Activated CD8-positive, alpha-beta memory T cell treated with anti-CD3 and anti-CD28 coated beads for 36 hours (primary cell): ENCODE data around the gene EXO1. TPM values are rescaled to one million over a fixed set of nuclear protein-coding genes. Genes with fewer than 3 reads are reported as not detected.
"Not testable (repeated sequence)": the region's sequence is repeated elsewhere in the genome, so short reads cannot be mapped to it uniquely, and the experiment has no call there.

Source experiments
- CTCF ChIA-PET: fragments of 350-600 bp; sonication (Branson Sonifier 250); formaldehyde crosslinking; loops from one replicate; lab custom pipeline; 2021; ENCODE audit warnings: antibody characterized with exemption; lab: Charles Lee
- POLR2A ChIA-PET: fragments of 350-600 bp; sonication (Branson Sonifier 250); formaldehyde crosslinking; loops from one replicate; lab custom pipeline; 2021; ENCODE audit warnings: antibody characterized with exemption; lab: Charles Lee
- total RNA-seq, 2 experiments: library from RNA; stranded (reverse); gene quantifications; one replicate each; pipeline ENCODE4 v1.2.3, GENCODE V29; 2021

EXO1 gene
- 10 to 100 TPM; 81.1 to 82.9 TPM for total RNA-seq

DNA sequence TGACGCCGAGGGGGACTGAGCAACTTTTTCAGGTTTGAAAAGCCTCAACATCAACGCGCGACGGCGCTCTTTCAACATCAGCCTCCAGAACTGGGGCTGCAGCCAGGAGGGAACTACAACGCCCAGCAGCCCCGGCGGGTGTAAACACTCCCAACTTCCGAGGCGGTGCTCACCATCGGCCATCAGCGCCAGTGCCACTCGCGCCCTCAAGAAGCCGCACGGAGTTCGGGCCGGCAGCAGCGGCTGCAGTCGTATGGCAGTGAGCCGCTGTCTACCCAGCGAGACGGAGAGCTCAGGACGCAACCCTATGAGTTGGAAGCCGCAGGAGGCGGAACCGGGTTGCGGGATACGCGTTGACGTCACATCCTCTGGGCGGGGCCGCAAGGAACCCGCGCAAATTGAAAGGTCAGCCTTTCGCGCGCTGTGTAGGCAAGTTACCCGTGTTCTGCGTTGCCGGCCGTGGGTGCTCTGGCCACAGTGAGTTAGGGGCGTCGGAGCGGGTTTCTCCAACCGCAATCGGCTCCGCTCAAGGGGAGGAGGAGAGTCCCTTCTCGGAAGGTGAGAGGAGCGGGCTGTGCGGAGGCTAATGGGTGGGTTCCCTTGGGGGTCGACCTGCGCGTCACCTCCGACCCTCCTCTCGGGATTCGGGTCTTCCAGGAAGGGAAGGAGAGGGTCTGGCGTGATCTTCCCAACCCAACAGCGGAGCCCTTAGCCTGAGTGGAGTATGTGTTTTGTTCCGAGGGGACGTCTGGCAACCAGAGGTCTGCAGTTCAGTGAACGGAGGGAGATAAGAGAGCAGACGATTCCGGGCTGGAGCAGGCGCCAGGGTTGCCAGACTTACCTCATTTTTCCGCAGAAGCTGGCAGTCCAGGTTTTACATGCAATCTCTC lies at the start of gene EXO1:
TSS of gene EXO1 (plus strand) at position 409 of the 890 bp plus-strand sequence. CDS start 2,222 bp downstream, outside the sequence.
- ChIA-PET POLR2A (interaction anchor here (1.0 to 1.1 kb wide), 2 partner anchors 208 to 209 kb away, joined by 5 to 6 read pairs; partner anchors contain the start of genes CHML and OPN3), CTCF (interaction anchor here (1.0 to 1.7 kb wide), 3 partner anchors 18 to 237 kb away, joined by 3 to 5 read pairs (median 3); no protein-coding TSS in a partner anchor)

DNA sequence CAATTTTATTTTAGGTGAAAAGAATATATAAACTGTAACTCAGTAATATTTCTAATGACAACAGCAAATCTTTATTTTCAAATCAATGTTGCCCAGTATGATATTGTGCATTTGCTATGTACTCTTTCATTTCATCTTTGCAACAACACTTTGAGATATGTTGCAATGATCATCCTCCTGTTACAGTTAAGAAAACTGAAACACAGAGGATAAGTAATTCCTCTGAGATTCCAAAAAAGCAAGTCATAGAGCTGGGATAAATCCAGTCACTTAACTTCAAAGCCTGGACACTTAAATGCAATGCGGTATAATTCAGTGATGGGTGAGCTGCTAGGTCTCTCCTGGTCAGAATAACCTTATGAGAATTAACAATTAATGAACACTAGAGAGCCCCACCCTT lies 48.6 kb upstream of the EXO1 start:
- CTCF ChIA-PET: interaction anchor here (1.3 kb wide), 1 partner anchor 9 kb away, joined by 3 read pairs; no protein-coding TSS in a partner anchor

DNA sequence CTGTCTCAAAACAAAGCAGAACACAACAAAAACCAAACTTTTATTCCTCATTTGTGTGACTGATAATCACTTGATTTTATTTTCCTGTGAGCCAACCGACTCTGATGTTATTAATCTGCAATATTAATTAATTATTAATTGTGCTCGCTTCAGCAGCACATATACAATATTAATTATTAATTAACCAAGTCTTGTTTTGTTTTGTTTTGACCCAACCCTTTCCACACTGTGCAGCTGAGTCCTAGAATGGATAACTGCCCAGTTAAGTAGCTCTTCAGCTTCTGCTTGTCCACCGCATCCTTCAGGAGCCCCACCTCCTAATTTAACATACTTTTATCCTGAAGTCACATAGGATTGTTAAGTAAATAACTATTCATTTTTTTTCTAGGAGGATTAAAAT lies 47.4 kb upstream of the EXO1 start:
- POLR2A ChIA-PET: no interaction called here
- CTCF ChIA-PET: no interaction called here

More for the DNA sequence above, 48.6 kb upstream of the EXO1 start:
- POLR2A ChIA-PET: no interaction called here

DNA sequence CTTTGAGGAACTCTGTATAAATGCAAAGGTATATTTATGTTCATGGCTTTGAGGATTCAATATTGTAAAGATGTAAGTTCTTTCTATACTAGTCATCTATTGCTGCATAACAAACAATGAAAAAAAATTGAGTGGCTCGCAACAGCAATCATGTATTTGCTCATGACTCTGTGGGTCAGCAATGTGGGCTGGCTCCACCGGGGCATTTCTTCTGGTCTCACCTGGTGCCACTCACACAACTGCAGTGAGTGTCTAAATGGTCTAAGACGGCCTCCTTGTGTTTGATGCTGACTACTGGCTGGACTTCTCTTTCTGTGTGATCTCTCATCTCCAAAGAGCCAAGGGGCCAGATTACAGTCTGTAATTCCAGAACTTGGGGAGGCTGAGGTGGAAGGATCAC lies 45.1 kb upstream of the EXO1 start:
- POLR2A ChIA-PET: no interaction called here
- CTCF ChIA-PET: no interaction called here

DNA sequence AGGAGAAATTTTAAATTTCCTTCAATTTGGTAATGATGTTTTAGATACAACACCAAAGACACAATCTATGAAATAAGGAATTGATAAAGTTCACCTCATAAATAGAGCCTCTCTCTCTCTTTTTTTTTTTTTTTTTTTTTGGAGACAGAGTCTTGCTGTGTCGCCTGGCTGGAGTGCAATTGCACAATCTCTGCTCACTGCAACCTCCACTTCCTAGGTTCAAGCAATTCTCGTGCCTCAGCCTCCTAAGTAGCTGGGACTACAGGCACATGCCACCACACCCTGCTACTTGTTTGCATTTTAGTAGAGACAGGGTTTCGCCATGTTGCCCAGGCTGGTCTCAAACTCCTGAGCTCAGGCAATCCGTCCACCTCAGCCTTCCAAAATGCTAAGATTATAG lies 43.3 kb upstream of the EXO1 start:
- CTCF ChIA-PET: interaction anchor here (0.7 to 1.2 kb wide), 2 partner anchors 11 to 169 kb away, joined by 3 read pairs; no protein-coding TSS in a partner anchor
- POLR2A ChIA-PET: not testable (repeated sequence)

DNA sequence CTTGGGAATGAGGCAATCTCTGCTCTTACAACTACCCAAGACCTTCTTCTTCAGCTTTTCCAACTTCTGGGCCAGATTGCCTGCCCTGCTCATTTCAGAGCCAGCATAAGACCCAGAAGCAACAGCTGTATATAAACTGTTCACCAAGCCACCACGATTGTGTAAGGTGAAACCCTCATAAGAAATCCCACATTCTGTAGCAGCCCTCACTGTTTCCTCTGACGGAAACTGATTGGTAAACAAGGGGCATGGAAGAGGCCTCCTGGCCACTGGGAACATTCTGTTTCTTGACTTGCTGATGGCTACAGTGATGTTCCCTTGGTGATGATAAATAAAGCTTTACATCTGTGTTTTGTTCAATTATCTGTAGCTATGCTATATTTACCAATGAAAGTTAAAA lies 39.7 kb upstream of the EXO1 start:
- POLR2A ChIA-PET: no interaction called here
- CTCF ChIA-PET: interaction anchor here (1.2 to 1.4 kb wide), 2 partner anchors 9 to 39 kb away, joined by 3 read pairs; no protein-coding TSS in a partner anchor

DNA sequence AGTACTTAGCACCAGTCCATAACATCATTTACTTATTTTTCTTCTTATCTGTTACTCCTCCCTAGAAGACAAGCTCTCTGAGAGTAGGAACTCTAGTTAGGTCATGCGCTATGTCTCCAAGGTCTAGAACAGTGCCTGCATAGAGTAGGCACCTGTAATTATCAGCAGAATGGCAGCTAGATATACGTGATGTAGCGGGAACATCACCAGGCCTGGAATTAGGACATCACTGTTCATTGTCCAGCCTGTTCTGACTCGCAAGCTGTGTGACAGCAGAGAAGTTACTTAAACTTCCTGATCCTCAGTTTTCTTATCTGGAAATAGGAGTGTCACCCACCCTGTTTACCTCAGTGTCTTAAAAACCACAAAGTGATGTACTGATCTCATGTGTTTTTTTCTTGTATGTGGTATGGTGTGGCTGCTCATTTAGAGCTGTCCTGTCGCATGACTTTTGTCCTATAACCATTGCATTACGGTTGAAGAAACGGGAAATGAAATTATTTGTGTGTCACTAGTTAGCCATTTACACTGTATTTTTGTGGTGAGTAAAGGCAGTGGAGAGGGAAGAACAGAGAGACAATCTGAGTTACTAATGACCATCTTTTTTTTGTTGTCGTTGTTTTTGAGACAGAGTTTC lies 37.1 kb upstream of the EXO1 start:
- ChIA-PET CTCF (no interaction called here), POLR2A (no interaction called here)

DNA sequence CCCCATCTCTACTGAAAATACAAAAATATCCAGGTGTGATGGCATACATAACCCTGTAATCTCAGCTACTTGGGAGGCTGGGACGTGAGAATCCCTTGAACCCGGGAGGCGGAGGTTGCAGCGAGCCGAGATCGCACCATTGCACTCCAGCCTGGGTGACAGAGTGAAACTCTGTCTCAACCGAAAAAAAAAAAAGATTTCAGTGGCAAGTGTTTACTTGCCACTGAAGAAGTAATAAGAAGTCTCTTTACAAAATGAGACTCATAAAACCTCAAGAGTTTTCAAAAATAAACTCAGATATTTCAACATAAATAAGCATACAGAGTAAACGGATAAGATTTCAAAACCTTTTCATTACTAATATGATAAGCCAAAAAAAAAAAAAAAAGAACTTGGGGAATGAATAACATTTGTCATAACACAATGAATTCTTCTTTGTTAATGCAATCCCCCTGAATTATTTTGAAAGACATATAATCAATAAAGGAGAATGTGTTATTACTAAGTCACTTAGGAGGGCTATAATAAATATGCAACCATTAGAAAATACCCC lies 34.2 kb upstream of the EXO1 start:
- POLR2A ChIA-PET: no interaction called here
- CTCF ChIA-PET: no interaction called here

DNA sequence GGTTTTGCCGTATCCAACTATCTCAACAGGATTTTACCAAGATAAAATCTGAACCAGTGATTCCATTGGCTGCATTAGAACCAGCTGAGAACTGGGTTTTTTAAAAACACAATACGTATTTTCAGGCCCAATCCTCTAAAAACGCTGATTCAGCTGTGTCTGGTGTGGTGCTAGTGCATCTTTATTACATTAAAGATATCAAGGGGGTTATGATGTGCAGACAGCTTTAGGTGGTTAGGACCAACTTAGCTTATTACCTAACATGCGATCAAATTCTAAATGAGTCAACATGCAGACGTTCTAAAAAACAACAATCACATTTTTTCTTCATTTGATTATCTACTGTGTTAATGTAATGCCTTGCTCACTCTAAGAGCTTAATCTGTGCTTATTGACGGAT lies 32.0 kb upstream of the EXO1 start:
- CTCF ChIA-PET: interaction anchor here (1.0 kb wide), 1 partner anchor 12 kb away, joined by 3 read pairs; no protein-coding TSS in a partner anchor
- POLR2A ChIA-PET: no interaction called here

DNA sequence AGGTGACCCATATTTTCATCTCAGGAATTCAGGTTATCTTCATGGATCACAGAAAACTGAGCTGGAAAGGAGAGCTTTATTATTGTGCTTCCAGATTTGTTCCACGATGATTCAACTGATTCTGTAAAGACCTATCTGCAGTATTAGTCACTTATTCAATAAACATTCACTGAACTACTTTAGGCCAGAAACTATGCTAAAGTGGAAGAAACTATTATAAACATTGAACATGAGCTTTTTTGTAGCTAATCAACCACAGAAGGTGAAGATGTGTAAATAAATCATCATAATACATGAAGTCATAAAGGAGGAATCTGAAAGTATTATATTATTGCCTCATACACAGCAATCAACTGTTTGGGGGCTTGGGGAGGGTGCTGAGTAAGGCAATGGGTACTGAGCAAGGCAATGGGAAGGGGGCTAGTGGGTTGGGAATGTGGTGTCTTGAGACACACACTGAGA lies 30.6 kb upstream of the EXO1 start:
- CTCF ChIA-PET: no interaction called here
- POLR2A ChIA-PET: no interaction called here

DNA sequence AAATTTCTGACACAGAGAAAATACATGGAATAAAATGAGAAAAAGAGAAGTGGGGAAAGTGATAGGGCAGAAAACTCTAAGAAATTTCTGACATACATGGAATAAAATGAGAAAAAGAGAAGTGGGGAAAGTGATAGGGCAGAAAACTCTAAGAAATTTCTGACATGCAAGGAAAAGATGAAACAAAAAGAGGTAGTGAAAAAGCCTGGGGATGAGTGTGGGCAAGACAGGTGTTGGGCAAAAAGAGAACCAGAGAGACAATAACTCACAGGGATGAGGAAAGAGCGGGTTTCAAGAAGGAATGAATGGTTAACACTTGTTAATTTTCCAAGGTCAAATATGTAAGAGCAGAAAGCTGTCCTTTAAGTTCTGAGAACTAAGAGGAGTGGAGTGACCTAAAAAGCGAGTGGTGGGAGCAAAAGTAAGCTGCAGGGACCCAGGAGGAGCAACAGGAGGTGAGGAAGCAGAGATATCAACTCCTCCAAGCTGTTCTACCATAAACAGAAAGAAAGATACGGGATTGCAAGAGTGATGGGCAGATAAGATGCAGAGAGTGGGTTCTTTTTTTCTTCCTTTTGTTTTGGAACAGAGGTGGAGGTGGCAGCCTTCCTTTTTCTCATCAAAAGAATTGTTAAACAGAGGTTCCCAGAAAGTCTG lies 29.9 kb upstream of the EXO1 start:
- ChIA-PET POLR2A (no interaction called here), CTCF (no interaction called here)

DNA sequence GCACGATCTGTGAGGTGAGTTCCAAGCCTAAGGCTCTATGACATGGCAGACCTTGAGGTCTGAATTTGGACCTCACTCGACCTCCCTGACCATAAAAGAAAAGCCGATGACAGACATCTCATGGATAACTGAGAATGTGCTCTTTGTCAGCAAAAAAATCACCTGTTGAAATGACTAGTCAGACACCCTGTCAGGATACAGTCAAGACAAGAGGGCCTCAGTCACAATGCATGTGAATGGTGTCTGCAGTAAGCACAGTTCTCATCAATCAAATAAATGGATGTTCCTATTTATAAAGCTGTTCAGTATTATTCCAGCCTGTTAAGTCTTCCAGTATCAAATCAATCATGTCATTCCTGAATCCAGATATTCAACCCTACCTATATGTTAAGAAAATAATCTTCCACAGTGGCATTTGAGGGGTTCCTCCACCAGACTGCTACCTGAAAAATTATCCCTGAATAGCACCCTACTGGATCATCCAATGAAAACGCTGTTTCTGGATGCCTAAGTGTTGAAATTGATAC lies 28.6 kb upstream of the EXO1 start:
- ChIA-PET POLR2A (no interaction called here), CTCF (no interaction called here)

DNA sequence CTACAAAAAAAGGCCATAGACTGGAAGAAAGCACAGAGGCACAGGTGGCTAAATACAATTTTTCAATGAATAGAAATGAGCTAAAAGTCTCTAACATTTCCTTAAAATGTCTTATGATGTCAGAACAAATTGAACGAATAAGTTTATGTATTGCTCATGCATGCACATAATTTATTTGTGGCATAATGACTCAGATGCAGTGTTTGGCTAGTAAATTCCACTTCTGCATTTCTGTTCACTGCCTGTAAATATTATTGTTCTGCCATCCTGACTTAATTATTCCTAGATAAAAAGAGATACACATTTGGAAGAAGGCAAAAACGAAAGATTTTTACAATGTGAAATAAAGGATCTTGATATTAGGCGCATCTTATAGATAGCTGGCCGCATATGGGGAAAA lies 26.6 kb upstream of the EXO1 start:
- ChIA-PET CTCF (no interaction called here), POLR2A (no interaction called here)

DNA sequence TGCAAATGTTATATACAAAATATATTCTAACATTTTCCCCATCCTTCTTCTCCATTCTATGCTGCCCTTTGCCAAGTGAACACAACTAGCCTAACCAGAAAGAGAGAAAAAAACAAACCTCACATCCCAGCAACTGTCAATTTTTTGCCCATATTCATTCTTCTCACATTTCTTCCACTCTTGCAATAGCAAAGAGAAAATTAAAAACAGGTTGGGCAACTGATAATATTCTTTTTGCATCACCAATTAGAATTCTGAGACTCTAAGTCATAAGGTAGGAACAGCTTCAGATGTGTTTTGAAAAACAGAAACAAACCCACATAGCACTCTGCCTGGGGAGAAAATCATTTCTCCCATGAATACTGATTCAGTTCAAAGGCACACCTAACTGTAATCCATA lies 25.2 kb upstream of the EXO1 start:
- CTCF ChIA-PET: no interaction called here
- POLR2A ChIA-PET: no interaction called here

DNA sequence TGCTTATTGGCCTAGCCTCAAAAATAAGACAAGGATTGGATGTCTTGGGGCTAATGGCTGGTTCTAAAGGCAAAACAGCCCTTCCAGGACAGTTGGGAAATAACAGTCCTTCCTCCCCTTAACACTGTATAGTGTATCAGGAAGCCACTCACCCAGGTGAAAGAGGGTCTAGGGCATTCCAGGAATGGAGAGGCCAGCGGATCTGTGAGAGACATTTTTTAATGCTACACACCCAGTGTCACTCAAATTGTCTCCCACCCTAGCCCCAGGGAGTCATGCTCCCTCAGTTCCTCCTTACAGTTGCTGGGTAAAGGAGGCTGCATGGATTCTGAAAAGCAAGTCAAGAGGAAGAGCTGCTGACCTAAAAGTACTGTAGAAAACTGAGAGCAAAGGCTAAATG lies 24.1 kb upstream of the EXO1 start:
- ChIA-PET CTCF (no interaction called here), POLR2A (no interaction called here)

DNA sequence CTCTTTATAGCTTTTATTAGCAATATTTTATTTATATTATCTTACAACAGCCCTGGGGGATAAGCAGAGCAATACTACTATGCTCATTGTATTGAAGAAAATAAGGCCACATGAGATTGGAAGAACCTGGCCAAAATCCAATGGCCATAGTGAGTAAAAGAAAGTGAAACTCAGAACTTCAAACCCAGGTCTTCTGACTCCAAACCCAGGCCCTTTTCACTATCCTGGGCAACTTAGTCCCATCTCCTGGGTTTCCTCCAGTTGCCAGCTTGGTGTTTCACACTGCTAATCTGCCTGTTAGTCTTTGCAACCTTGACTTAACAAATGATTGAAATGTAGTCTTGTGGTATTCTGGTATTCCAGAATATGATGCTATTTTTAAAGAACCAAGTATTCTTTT lies 22.4 kb upstream of the EXO1 start:
- POLR2A ChIA-PET: no interaction called here
- CTCF ChIA-PET: interaction anchor here (0.7 to 1.3 kb wide), 2 partner anchors 17 to 1676 kb away, joined by 3 to 4 read pairs; no protein-coding TSS in a partner anchor

DNA sequence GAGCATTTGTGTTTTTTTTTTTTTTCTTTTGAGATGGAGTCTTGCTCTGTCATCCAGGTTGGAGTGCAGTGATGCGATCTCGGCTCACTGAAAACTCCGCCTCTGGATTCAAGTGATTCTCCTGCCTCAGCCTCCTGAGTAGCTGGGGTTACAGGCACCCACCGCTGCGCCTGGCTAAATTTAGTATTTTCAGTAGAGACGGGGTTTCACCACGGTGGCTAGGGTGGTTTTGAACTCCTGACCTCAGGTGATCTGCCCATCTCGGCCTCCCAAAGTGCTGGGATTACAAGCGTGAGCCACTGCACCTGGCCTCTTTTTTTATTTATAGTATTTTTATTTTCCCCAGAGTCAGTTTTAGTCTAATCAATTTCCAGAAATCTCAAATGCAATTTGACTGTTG lies 21.4 kb upstream of the EXO1 start:
- POLR2A ChIA-PET: not testable (repeated sequence)

DNA sequence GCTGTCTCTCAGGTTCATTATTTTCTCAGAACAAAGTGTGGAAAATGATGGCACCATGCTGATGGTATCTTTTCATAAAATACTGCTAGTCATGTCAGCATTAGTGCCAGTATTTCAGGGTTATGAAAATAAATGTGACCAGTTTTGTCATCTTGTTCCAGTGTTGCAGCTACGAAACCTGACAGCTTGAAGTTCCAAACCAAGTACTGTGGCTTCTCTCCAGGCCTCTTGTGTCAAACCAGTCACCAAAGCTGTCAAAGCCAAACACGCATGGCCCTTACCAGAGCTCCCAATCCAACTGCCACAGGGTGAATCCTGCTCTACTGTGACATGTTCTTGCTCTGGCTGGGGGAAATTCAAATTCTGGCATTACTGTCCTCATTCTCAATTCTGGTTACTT lies 20.7 kb upstream of the EXO1 start:
- ChIA-PET CTCF (no interaction called here), POLR2A (no interaction called here)

More for the DNA sequence above, 21.4 kb upstream of the EXO1 start:
- CTCF ChIA-PET: not testable (repeated sequence)

DNA sequence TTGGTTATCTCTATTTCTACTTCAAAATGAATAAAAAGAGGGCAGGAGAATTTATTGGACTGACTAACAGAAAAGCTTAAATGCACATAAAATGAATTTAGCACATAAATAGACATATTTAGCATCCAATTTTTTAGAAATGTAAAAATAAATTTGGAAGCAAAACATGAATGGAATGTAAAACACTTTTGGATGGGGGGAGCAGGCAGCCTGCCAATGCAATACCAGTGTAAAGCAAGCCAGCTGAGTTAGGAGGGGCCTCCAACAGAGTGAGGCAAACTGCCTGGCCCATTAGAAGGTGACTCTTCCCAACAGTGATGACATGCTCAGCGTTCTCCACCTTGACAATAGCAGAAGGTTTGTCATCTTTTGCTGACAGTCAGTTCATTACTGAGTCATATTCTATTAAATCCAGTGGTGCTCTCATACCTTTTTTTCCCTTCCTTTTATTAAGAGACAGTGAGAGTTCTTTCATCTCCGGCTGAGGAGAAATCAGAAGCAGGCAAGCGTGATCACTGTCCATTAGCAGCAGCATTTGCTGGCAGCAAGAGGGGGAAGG lies 19.5 kb upstream of the EXO1 start:
- POLR2A ChIA-PET: no interaction called here
- CTCF ChIA-PET: no interaction called here
